GM12892 (cell line): ENCODE measurements around the gene PRAME.

ENCODE experiments used
- POLR2A ChIP-seq: IDR thresholded peaks from 2 replicates; pipeline ENCODE4 v1.6.1; 2011; ENCODE audit warnings: low read depth, low read length, control low read depth
- POLR2AphosphoS5 ChIP-seq: IDR thresholded peaks from 2 replicates; pipeline ENCODE4 v1.6.1; 2011; ENCODE audit warnings: low read depth, low read length, control low read depth
- TAF1 ChIP-seq: IDR thresholded peaks from 2 replicates; pipeline ENCODE4 v1.6.1; 2011; ENCODE audit warnings: low read depth, mild to moderate bottlenecking, control low read depth, low read length, borderline replicate concordance

DNA sequence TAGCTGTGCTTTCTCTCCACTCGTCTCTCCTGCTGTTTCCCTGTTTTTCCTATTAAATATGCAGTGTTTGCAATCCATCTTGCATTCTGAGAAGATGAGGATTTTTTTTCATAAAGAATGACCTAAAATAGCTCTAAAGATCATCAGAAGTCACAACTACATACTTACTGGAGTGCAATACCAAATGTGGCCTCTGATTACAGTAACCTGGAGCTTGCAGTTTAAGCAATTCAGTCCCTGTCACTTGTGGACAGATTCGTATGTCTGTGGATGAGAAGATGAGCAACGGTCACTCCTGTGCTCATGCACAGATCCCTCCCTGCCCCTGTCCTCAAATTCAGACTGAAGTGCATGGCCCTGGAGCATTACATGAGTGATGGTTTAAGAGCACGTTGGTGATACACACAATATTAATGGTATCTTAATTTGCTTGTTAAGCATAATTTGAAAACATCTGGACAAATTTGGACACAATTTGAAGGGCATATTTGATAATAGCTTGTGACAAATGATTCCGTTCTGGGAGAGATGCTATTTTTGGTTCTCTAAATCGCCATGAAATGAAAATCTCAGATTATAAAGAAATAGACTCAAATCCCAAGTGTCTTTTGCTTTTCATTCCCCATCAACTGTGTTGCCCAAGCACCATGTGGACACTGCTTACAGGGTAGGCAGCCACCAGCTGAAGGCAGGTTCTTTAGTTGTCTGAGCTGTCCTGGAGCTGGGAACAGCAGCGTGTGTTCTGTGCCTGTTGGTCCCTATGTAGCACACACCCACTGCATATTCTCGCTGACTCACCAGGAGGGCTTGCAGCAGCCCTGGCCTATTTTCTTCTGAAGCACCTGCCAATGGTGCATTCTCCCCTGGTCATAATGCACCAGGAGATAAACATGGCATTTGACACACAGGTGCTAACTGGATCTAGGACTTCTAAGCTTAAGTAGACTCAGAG, 32.6 kb upstream of the PRAME start:
- no peak for TF ChIP-seq POLR2A
- no peak for TF ChIP-seq POLR2AphosphoS5
- no peak for TF ChIP-seq TAF1
